KMS-11 (cell line): ENCODE measurements around the gene CDK5R2.
A peak's percentile ranks its signal among the peaks of the same experiment; 100 is the strongest.

Experiments
- H2AFZ ChIP-seq: fragments of 200-600 bp; sonication (generic); 2 replicates; pipeline ENCODE4 v1.6.1; 2016; ENCODE audit warnings: antibody characterized with exemption, mixed run types, low read depth
- H3K27ac ChIP-seq: fragments of 200-600 bp; sonication (generic); 2 replicates; pipeline ENCODE4 v1.6.1; 2016; ENCODE audit warnings: mild to moderate bottlenecking, mixed run types
- H3K27me3 ChIP-seq: fragments of 200-600 bp; sonication (generic); 2 replicates; pipeline ENCODE4 v1.6.1; 2017; ENCODE audit warnings: mild to moderate bottlenecking, low read depth, mixed run types, moderate library complexity; ENCODE audit not compliant: insufficient read depth
- H3K36me3 ChIP-seq: fragments of 200-600 bp; sonication (generic); 2 replicates; pipeline ENCODE4 v1.6.1; 2017; ENCODE audit warnings: mild to moderate bottlenecking, mixed run types; ENCODE audit not compliant: insufficient read depth
- H3K4me1 ChIP-seq: fragments of 200-600 bp; sonication (generic); 2 replicates; pipeline ENCODE4 v1.6.1; 2016; ENCODE audit warnings: mild to moderate bottlenecking, low read depth, mixed run types; ENCODE audit not compliant: poor library complexity, severe bottlenecking
- H3K4me2 ChIP-seq: fragments of 200-600 bp; sonication (generic); 2 replicates; pipeline ENCODE4 v1.7.0; 2016; ENCODE audit warnings: mild to moderate bottlenecking, mixed run types
- H3K4me3 ChIP-seq: fragments of 200-600 bp; sonication (generic); IDR thresholded peaks from 2 replicates; pipeline ENCODE4 v1.6.1; 2017; ENCODE audit warnings: low read depth, low read length, mixed read lengths; ENCODE audit not compliant: insufficient read depth
- H3K79me2 ChIP-seq: fragments of 200-600 bp; sonication (generic); 2 replicates; pipeline ENCODE4 v1.6.1; 2016; ENCODE audit warnings: low read depth, mixed run types; ENCODE audit not compliant: insufficient read depth
- H3K9ac ChIP-seq: fragments of 200-600 bp; sonication (generic); 2 replicates; pipeline ENCODE4 v1.6.1; 2016; ENCODE audit warnings: mild to moderate bottlenecking, mixed run types
- H4K20me1 ChIP-seq: fragments of 200-600 bp; sonication (generic); 2 replicates; pipeline ENCODE4 v1.6.1; 2016; ENCODE audit warnings: mild to moderate bottlenecking, mixed run types; ENCODE audit not compliant: insufficient read depth
- TF ChIP-seq, protein P1 (sequence below): fragments of 200-600 bp; sonication (generic); conservative IDR thresholded peaks from 2 replicates; pipeline ENCODE4 v1.6.1; 2017; ENCODE audit warnings: low read depth, mild to moderate bottlenecking, antibody characterized with exemption, low read length, moderate library complexity, mixed read lengths

CDK5R2 gene

GRCh38 chr2:218975060-218975777, 15.8 kb downstream of the CDK5R2 start:
- Histone ChIP-seq H3K9ac (no peak overlapping the region), H3K4me2 (no peak overlapping the region), H3K36me3 (no peaks in the 10 kb centered on the region), H3K27ac (no peak overlapping the region), H3K4me3 (no peak overlapping the region), H3K27me3 (peaks cover 14% of the 10 kb centered on the region), H3K4me1 (peaks cover 3% of the 10 kb centered on the region), H3K79me2 (no peaks in the 10 kb centered on the region), H4K20me1 (no peaks in the 10 kb centered on the region), H2AFZ (no peak overlapping the region)
- TF ChIP-seq, protein P1, sequence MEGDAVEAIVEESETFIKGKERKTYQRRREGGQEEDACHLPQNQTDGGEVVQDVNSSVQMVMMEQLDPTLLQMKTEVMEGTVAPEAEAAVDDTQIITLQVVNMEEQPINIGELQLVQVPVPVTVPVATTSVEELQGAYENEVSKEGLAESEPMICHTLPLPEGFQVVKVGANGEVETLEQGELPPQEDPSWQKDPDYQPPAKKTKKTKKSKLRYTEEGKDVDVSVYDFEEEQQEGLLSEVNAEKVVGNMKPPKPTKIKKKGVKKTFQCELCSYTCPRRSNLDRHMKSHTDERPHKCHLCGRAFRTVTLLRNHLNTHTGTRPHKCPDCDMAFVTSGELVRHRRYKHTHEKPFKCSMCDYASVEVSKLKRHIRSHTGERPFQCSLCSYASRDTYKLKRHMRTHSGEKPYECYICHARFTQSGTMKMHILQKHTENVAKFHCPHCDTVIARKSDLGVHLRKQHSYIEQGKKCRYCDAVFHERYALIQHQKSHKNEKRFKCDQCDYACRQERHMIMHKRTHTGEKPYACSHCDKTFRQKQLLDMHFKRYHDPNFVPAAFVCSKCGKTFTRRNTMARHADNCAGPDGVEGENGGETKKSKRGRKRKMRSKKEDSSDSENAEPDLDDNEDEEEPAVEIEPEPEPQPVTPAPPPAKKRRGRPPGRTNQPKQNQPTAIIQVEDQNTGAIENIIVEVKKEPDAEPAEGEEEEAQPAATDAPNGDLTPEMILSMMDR = no peak

GRCh38 chr2:218979846-218980734, 20.6 kb downstream of the CDK5R2 start:
- Histone ChIP-seq H2AFZ (peak overlapping the region; percentile 90), H3K79me2 (no peaks in the 10 kb centered on the region), H3K27me3 (peaks cover 39% of the 10 kb centered on the region), H4K20me1 (no peaks in the 10 kb centered on the region), H3K36me3 (no peaks in the 10 kb centered on the region), H3K9ac (no peak overlapping the region), H3K27ac (no peak overlapping the region), H3K4me1 (peaks cover 7% of the 10 kb centered on the region), H3K4me2 (peak overlapping the region; percentile 86), H3K4me3 (no peak overlapping the region)
- TF ChIP-seq, protein P1 = peak; percentile 91

GRCh38 chr2:218980735-218981389, 21.4 kb downstream of the CDK5R2 start:
- Histone ChIP-seq H3K27ac (no peak overlapping the region), H3K27me3 (peaks cover 45% of the 10 kb centered on the region), H3K4me2 (peak overlapping the region; percentile 17; the same call in 1 of the 2 replicates), H3K36me3 (no peaks in the 10 kb centered on the region), H3K4me1 (peaks cover 7% of the 10 kb centered on the region), H3K79me2 (no peaks in the 10 kb centered on the region), H3K4me3 (no peak overlapping the region), H4K20me1 (no peaks in the 10 kb centered on the region), H3K9ac (no peak overlapping the region), H2AFZ (peak overlapping the region; percentile 41; the same call in 1 of the 2 replicates)
- TF ChIP-seq, protein P1 = 0 out of 2 replicates have a peak, but pooled peaks have one; percentile 23

DNA sequence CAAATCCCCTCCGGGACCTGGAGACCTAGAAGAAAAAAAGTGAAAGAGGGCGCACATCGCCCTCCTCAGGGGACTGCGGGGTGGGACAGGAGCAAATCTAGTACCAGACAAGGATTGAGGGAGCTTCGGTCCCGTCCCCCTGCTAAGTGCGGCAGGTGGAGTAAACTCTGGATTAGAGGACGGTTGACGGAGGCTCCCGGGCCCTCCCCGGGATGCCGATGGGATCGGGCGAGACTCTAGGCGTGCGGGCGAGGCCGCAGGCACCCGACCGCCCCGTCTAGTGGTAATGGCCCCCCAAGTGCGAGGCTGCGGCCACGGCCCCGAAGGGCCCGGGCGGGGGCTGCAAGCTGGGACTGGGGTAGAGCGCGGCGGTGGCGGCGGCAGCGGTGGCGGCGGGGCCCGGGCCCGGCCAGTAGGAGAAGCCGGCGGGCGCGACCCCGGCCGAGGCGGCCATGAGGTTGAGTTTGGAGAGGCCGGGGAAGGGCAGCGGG, 22.0 kb downstream of the CDK5R2 start:
- Histone ChIP-seq H3K4me2 (peak overlapping the region; percentile 17; the same call in 1 of the 2 replicates), H3K27me3 (peaks cover 51% of the 10 kb centered on the region), H3K79me2 (no peaks in the 10 kb centered on the region), H3K9ac (no peak overlapping the region), H3K4me3 (no peak overlapping the region), H3K36me3 (no peaks in the 10 kb centered on the region), H3K27ac (no peak overlapping the region), H3K4me1 (peaks cover 7% of the 10 kb centered on the region), H4K20me1 (no peaks in the 10 kb centered on the region), H2AFZ (no peak overlapping the region)
- TF ChIP-seq, protein P1 = no peak
